Natural killer cell (primary cell): ENCODE results near the gene ITGB5. TPM values are rescaled to one million over a fixed set of nuclear protein-coding genes. Genes with fewer than 3 reads are reported as not detected.

Experiments used
- ATAC-seq, 3 donors: fragments of 150-1000 bp in 2 of 3; fragments of 200-7000 bp in 1 of 3; cut with Tn5 transposase; 1 replicate in 1 of 3; 2 replicates in 2 of 3; pipeline ENCODE4 v1.10.0; 2021; ENCODE audit warnings: mild to moderate bottlenecking in 2 of 3, moderate library complexity in 2 of 3
- DNase-seq, 2 donors: peaks; one replicate each; pipeline versions ENCODE4 v3.0.0 to v3.0.0-alpha.2; 2013 to 2021; ENCODE audit warnings: mixed read lengths in 1 of 2
- H3K27ac ChIP-seq: one replicate; pipeline ENCODE4 v1.5.1; 2013; ENCODE audit warnings: mild to moderate bottlenecking, low read length
- H3K27me3 ChIP-seq: one replicate; pipeline ENCODE4 v1.6.1; 2013; ENCODE audit warnings: low read length; ENCODE audit not compliant: control insufficient read depth, insufficient read depth
- H3K36me3 ChIP-seq: one replicate; pipeline ENCODE4 v1.6.1; 2013; ENCODE audit warnings: low read length; ENCODE audit not compliant: control insufficient read depth, insufficient read depth
- H3K4me1 ChIP-seq: one replicate; pipeline ENCODE4 v1.6.1; 2013; ENCODE audit warnings: low read length; ENCODE audit not compliant: control insufficient read depth, insufficient read depth
- H3K4me3 ChIP-seq: one replicate; pipeline ENCODE4 v1.5.1; 2013; ENCODE audit warnings: low read length
- H3K9me3 ChIP-seq: one replicate; pipeline ENCODE4 v1.6.1; 2013; ENCODE audit warnings: low read length; ENCODE audit not compliant: control insufficient read depth, insufficient read depth
- H3K27ac Mint-ChIP-seq, 2 donors: one replicate each; pipeline ENCODE4 v1.8.0; 2022; ENCODE audit warnings: mild to moderate bottlenecking in 2 of 2, mixed read lengths in 2 of 2, moderate library complexity in 1 of 2
- H3K27me3 Mint-ChIP-seq, 2 donors: one replicate each; pipeline ENCODE4 v1.8.0; 2022; ENCODE audit warnings: low read depth in 2 of 2, mixed read lengths in 2 of 2
- H3K36me3 Mint-ChIP-seq: one replicate; pipeline ENCODE4 v1.8.0; 2022; ENCODE audit warnings: mixed read lengths
- H3K4me1 Mint-ChIP-seq, 2 donors: one replicate each; pipeline ENCODE4 v1.8.0; 2022; ENCODE audit warnings: mixed read lengths in 2 of 2
- H3K4me3 Mint-ChIP-seq: one replicate; pipeline ENCODE4 v1.8.0; 2022; ENCODE audit warnings: mild to moderate bottlenecking, moderate library complexity, mixed read lengths
- H3K9me3 Mint-ChIP-seq, 2 donors: one replicate each; pipeline ENCODE4 v1.8.0; 2022; ENCODE audit warnings: mixed read lengths in 2 of 2
- CTCF ChIP-seq: fragments of 200-600 bp; IDR thresholded peaks from one replicate; pipeline ENCODE4 v1.8.0; 2022; ENCODE audit warnings: antibody characterized with exemption
- WGBS: methylation state at CpG from one replicate; pipeline ENCODE4 v1.1.7; 2013; ENCODE audit warnings: missing lambda C conversion rate; ENCODE audit not compliant: insufficient coverage; 5-methylcytosine and 5-hydroxymethylcytosine counted together
- intact Hi-C: fragments of 100-400 bp; cut with micrococcal nuclease; formaldehyde crosslinking; loops from one replicate; pipeline ENCODE4 v1.14.2; 2022
- total RNA-seq, 4 donors: library from RNA; stranded (reverse); fragments of 120-200 nt in 1 of 4; gene quantifications; one replicate each; pipeline versions ENCODE4 v1.2.3 to v1.2.4, GENCODE V29; 2013 to 2022

ITGB5 gene
- total RNA-seq, 3 donors from 2014 or later (not counting 1 experiment from before 2014, with no cell fraction given), result 1.0 to 8.4 (median 5.4) TPM

- intact Hi-C loops, result no loop called here
- Mint-ChIP-seq H3K27ac (no peak overlapping the region), H3K9me3 (no peaks in the 10 kb centered on the region), H3K4me1 (no peaks in the 10 kb centered on the region), H3K27me3 (peaks cover 17 to 18% of the 10 kb centered on the region in 2 donors), H3K4me3 (no peak overlapping the region), H3K36me3 (no peaks in the 10 kb centered on the region)
- ATAC-seq (no peak), DNase-seq (no peak)
- H3K27ac ChIP-seq, result no peak overlapping the region
- H3K9me3 ChIP-seq, result no peaks in the 10 kb centered on the region
- no peaks in the 10 kb centered on the region for H3K27me3 ChIP-seq
- no peaks in the 10 kb centered on the region for H3K4me1 ChIP-seq
- WGBS, result 90% methylated on average over 2 of the region's 3 CpGs
- H3K4me3 ChIP-seq, result no peak overlapping the region
- no peak for TF ChIP-seq CTCF
- no peaks in the 10 kb centered on the region for H3K36me3 ChIP-seq
Measured at GRCh38 chr3:124851136-124851535, 36.0 kb downstream of the ITGB5 start.

GRCh38 chr3:124850633-124851032 lies 36.5 kb downstream of the ITGB5 start:
- no peak for TF ChIP-seq CTCF
- Mint-ChIP-seq H3K36me3 (no peaks in the 10 kb centered on the region), H3K27me3 (peaks cover 13% of the 10 kb centered on the region in 2 donors), H3K27ac (no peak overlapping the region), H3K9me3 (no peaks in the 10 kb centered on the region), H3K4me1 (no peaks in the 10 kb centered on the region), H3K4me3 (no peak overlapping the region)
- Histone ChIP-seq H3K9me3 (no peaks in the 10 kb centered on the region), H3K4me1 (no peaks in the 10 kb centered on the region), H3K27ac (no peak overlapping the region), H3K27me3 (no peaks in the 10 kb centered on the region), H3K36me3 (no peaks in the 10 kb centered on the region), H3K4me3 (no peak overlapping the region)
- ATAC-seq (no peak), DNase-seq (no peak)
- intact Hi-C loops, result no loop called here
- WGBS, result 86% methylated on average over 1 of the region's 2 CpGs

- Mint-ChIP-seq H3K4me3 (no peak overlapping the region), H3K9me3 (no peaks in the 10 kb centered on the region), H3K27me3 (peaks cover 9% of the 10 kb centered on the region in 2 donors), H3K27ac (no peak overlapping the region), H3K4me1 (no peaks in the 10 kb centered on the region), H3K36me3 (no peaks in the 10 kb centered on the region)
- WGBS, result 93% methylated on average over 3 of the region's 6 CpGs
- no peak overlapping the region for H3K4me3 ChIP-seq
- ATAC-seq, result no peak
- H3K27me3 ChIP-seq, result no peaks in the 10 kb centered on the region
- no peak overlapping the region for H3K27ac ChIP-seq
- H3K36me3 ChIP-seq, result no peaks in the 10 kb centered on the region
- no peak for DNase-seq
- H3K4me1 ChIP-seq, result no peaks in the 10 kb centered on the region
- no peaks in the 10 kb centered on the region for H3K9me3 ChIP-seq
- no peak for TF ChIP-seq CTCF
- intact Hi-C loops, result no loop called here
Measured at GRCh38 chr3:124850212-124850611, 37.0 kb downstream of the ITGB5 start.

- H3K9me3 Mint-ChIP-seq, result no peaks in the 10 kb centered on the region
- 91% methylated on average over 9 of the region's 9 CpGs for WGBS
- no peak for TF ChIP-seq CTCF
- H3K27me3 ChIP-seq, result no peaks in the 10 kb centered on the region
- H3K27ac ChIP-seq, result no peak overlapping the region
- no peaks in the 10 kb centered on the region for H3K9me3 ChIP-seq
- intact Hi-C loops, result no loop called here
- no peaks in the 10 kb centered on the region for H3K36me3 Mint-ChIP-seq
- H3K4me3 ChIP-seq, result no peak overlapping the region
- H3K4me3 Mint-ChIP-seq, result no peak overlapping the region
- DNase-seq, result no peak
- no peaks in the 10 kb centered on the region for H3K4me1 ChIP-seq
- no peak overlapping the region for H3K27ac Mint-ChIP-seq
- peaks cover 9% of the 10 kb centered on the region in 2 donors for H3K27me3 Mint-ChIP-seq
- no peaks in the 10 kb centered on the region for H3K36me3 ChIP-seq
- H3K4me1 Mint-ChIP-seq, result no peaks in the 10 kb centered on the region
- no peak for ATAC-seq
Measured at GRCh38 chr3:124848300-124848699, 38.9 kb downstream of the ITGB5 start.
